ENCODE measurements around the gene ATP5MC3. TPM values are rescaled to one million over a fixed set of nuclear protein-coding genes. Genes with fewer than 3 reads are reported as not detected.

ATP5MC3 gene
- total RNA-seq, 1 experiment from 2014 or later = 254 TPM

- no peaks in the 10 kb centered on the region for H3K9me2 ChIP-seq (replicated peaks; ENCODE audit: low read length)
- H3K4me3 ChIP-seq (ENCODE audit: low read length) = peak overlapping the region; percentile 13; the same call in 1 of the 2 replicates
- intact Hi-C loops (cut with micrococcal nuclease) = loop anchor here (1.0 kb wide), 1 partner anchor 78 kb away; no protein-coding TSS in a partner anchor
- BruUV-seq (replicated peaks) = no TSS peak
- no peaks in the 10 kb centered on the region for H3K4me1 ChIP-seq (ENCODE audit: insufficient read depth, low read length)
- ChIA-PET POLR2A (ENCODE audit: unreplicated experiment) (interaction anchor here (0.6 kb wide), 1 partner anchor 199 kb away, joined by 16 read pairs; the partner anchor contains the start of gene CHN1), CTCF (interaction anchor here (0.5 to 1.1 kb wide), 5 partner anchors 48 to 928 kb away, joined by 3 to 4 read pairs (median 3); no protein-coding TSS in a partner anchor)
- no peaks in the 10 kb centered on the region for H3K9me3 ChIP-seq (ENCODE audit: low read length)
- H2AFZ ChIP-seq (ENCODE audit: low read length) = peak overlapping the region; percentile 53
- no peak overlapping the region for H3K9ac ChIP-seq (ENCODE audit: low read length)
- H3K27me3 ChIP-seq (ENCODE audit: low read length) = 0 out of 2 replicates have a peak, but pooled peaks cover 3% of the 10 kb centered on the region
- no peaks in the 10 kb centered on the region for H4K20me1 ChIP-seq (ENCODE audit: low read length)
- TF ChIP-seq EZH2 (IDR thresholded peaks at IDR 0.05; ENCODE audit: low read length, unreplicated experiment) (no peak), EZH2phosphoT487 (IDR thresholded peaks at IDR 0.05; ENCODE audit: borderline replicate concordance, low read length) (no peak), CTCF (conservative IDR thresholded peaks at IDR 0.05; ENCODE audit: low read depth, low read length) (peak; percentile 80)
- H3K79me2 ChIP-seq (ENCODE audit: low read length) = no peaks in the 10 kb centered on the region
- DNase-seq (peak; percentile 72), ATAC-seq (peak; percentile 99)
- H3K4me2 ChIP-seq (ENCODE audit: low read length) = peak overlapping the region; percentile 54
- H3K27ac ChIP-seq (ENCODE audit: low read length) = no peak overlapping the region
- no peaks in the 10 kb centered on the region for H3F3A ChIP-seq (ENCODE audit: low read length, unreplicated experiment)
- H3K36me3 ChIP-seq (ENCODE audit: low read depth, low read length) = no peaks in the 10 kb centered on the region
Measured at GRCh38 chr2:175203621-175204496, 22.3 kb upstream of the ATP5MC3 start.

GRCh38 chr2:175195012-175195411, 13.5 kb upstream of the ATP5MC3 start:
- H3K36me3 ChIP-seq (ENCODE audit: low read depth, low read length) = no peaks in the 10 kb centered on the region
- no peak overlapping the region for H3K27ac ChIP-seq (ENCODE audit: low read length)
- H4K20me1 ChIP-seq (ENCODE audit: low read length) = no peaks in the 10 kb centered on the region
- intact Hi-C loops (cut with micrococcal nuclease) = no loop called here
- no TSS peak for BruUV-seq (replicated peaks)
- DNase-seq (no peak), ATAC-seq (no peak)
- TF ChIP-seq CTCF (conservative IDR thresholded peaks at IDR 0.05; ENCODE audit: low read depth, low read length) (no peak), EZH2phosphoT487 (IDR thresholded peaks at IDR 0.05; ENCODE audit: borderline replicate concordance, low read length) (no peak)
- H3K9ac ChIP-seq (ENCODE audit: low read length) = no peak overlapping the region
- H3K4me1 ChIP-seq (ENCODE audit: insufficient read depth, low read length) = no peaks in the 10 kb centered on the region
- ChIA-PET CTCF (no interaction called here), POLR2A (ENCODE audit: unreplicated experiment) (no interaction called here)
- no peak overlapping the region for H2AFZ ChIP-seq (ENCODE audit: low read length)
- H3K4me2 ChIP-seq (ENCODE audit: low read length) = no peak overlapping the region
- H3K9me3 ChIP-seq (ENCODE audit: low read length) = no peaks in the 10 kb centered on the region
- H3K4me3 ChIP-seq (ENCODE audit: low read length) = no peak overlapping the region
- no peaks in the 10 kb centered on the region for H3F3A ChIP-seq (ENCODE audit: low read length, unreplicated experiment)
- no peaks in the 10 kb centered on the region for H3K27me3 ChIP-seq (ENCODE audit: low read length)
- no peaks in the 10 kb centered on the region for H3K79me2 ChIP-seq (ENCODE audit: low read length)
- H3K9me2 ChIP-seq (replicated peaks; ENCODE audit: low read length) = no peaks in the 10 kb centered on the region

GRCh38 chr2:175188761-175189160, 7.3 kb upstream of the ATP5MC3 start:
- CTCF ChIA-PET = no interaction called here
- POLR2A ChIA-PET (ENCODE audit: unreplicated experiment) = no interaction called here
- H3K4me2 ChIP-seq (ENCODE audit: low read length) = no peak overlapping the region
- TF ChIP-seq CTCF (conservative IDR thresholded peaks at IDR 0.05; ENCODE audit: low read depth, low read length) = no peak
- no peak for TF ChIP-seq EZH2phosphoT487 (IDR thresholded peaks at IDR 0.05; ENCODE audit: borderline replicate concordance, low read length)
- no peak for TF ChIP-seq EZH2 (IDR thresholded peaks at IDR 0.05; ENCODE audit: low read length, unreplicated experiment)
- H3K36me3 ChIP-seq (ENCODE audit: low read depth, low read length) = no peaks in the 10 kb centered on the region
- intact Hi-C loops (cut with micrococcal nuclease) = no loop called here
- no peaks in the 10 kb centered on the region for H3F3A ChIP-seq (ENCODE audit: low read length, unreplicated experiment)
- H2AFZ ChIP-seq (ENCODE audit: low read length) = no peak overlapping the region
- H3K9me2 ChIP-seq (replicated peaks; ENCODE audit: low read length) = no peaks in the 10 kb centered on the region
- no peaks in the 10 kb centered on the region for H3K27me3 ChIP-seq (ENCODE audit: low read length)
- no peaks in the 10 kb centered on the region for H4K20me1 ChIP-seq (ENCODE audit: low read length)
- no TSS peak for BruUV-seq (replicated peaks)
- no peaks in the 10 kb centered on the region for H3K79me2 ChIP-seq (ENCODE audit: low read length)
- no peaks in the 10 kb centered on the region for H3K9me3 ChIP-seq (ENCODE audit: low read length)
- H3K27ac ChIP-seq (ENCODE audit: low read length) = no peak overlapping the region
- no peak for DNase-seq
- no peaks in the 10 kb centered on the region for H3K4me1 ChIP-seq (ENCODE audit: insufficient read depth, low read length)
- no peak overlapping the region for H3K9ac ChIP-seq (ENCODE audit: low read length)
- no peak for ATAC-seq
- H3K4me3 ChIP-seq (ENCODE audit: low read length) = no peak overlapping the region

All from PC-3 (cell line).